B cell (primary cell): ENCODE measurements around the gene DCST2.

Experiments
- CTCF ChIP-seq: fragments of 200-600 bp; IDR thresholded peaks from one replicate; pipeline ENCODE4 v1.8.0; 2022; ENCODE audit warnings: antibody characterized with exemption, mild to moderate bottlenecking
- EZH2 ChIP-seq: IDR thresholded peaks from 2 replicates; pipeline ENCODE4 v1.6.1; 2012; ENCODE audit warnings: borderline replicate concordance, low read depth, mild to moderate bottlenecking, moderate library complexity, low read length; ENCODE audit not compliant: insufficient read depth, poor library complexity, severe bottlenecking

GRCh38 chr1:155033524-155033923 lies at the start of gene DCST2, which contains the start of gene DCST1:
- no peak for TF ChIP-seq CTCF
- no peak for TF ChIP-seq EZH2
